HG03064 (cell line): ENCODE measurements around the gene YWHAE.
"Not testable (repeated sequence)": the region's sequence is repeated elsewhere in the genome, so short reads cannot be mapped to it uniquely, and the experiment has no call there.

Experiments
- ATAC-seq: cut with Tn5 transposase; IDR thresholded peaks from one replicate; pipeline ENCODE4 v1.9.1; 2021; ENCODE audit warnings: low read depth; ENCODE audit not compliant: unreplicated experiment

YWHAE gene

GRCh38 chr17:1340371-1340770 lies 59.7 kb downstream of the YWHAE start:
- ATAC-seq, result no peak

- no peak for ATAC-seq
These were observed 68.3 kb downstream of the YWHAE start for GRCh38 chr17:1331708-1332107.

- ATAC-seq, result no peak
These were observed 70.2 kb downstream of the YWHAE start for GRCh38 chr17:1329745-1330343.

GRCh38 chr17:1328437-1328836 lies 71.6 kb downstream of the YWHAE start:
- ATAC-seq, result no peak

- ATAC-seq, result no peak
These were observed 74.3 kb downstream of the YWHAE start for GRCh38 chr17:1325766-1326165.

- no peak for ATAC-seq
These were observed 75.7 kb downstream of the YWHAE start for GRCh38 chr17:1324201-1324771.

GRCh38 chr17:1323336-1323735 lies 76.7 kb downstream of the YWHAE start:
- no peak for ATAC-seq

GRCh38 chr17:1322480-1322879 lies 77.5 kb downstream of the YWHAE start:
- ATAC-seq, result no peak

- ATAC-seq, result no peak
These were observed 78.0 kb downstream of the YWHAE start for GRCh38 chr17:1322014-1322428.

GRCh38 chr17:1315891-1316403 lies 84.1 kb downstream of the YWHAE start:
- ATAC-seq, result no peak

GRCh38 chr17:1315409-1315808 lies 84.6 kb downstream of the YWHAE start:
- no peak for ATAC-seq

- ATAC-seq, result no peak
These were observed 86.6 kb downstream of the YWHAE start for GRCh38 chr17:1313270-1314005.

GRCh38 chr17:1312261-1312870 lies 87.7 kb downstream of the YWHAE start:
- ATAC-seq, result no peak

GRCh38 chr17:1307829-1308228 lies 92.2 kb downstream of the YWHAE start:
- ATAC-seq, result not testable (repeated sequence)

GRCh38 chr17:1304962-1305563 lies 95.0 kb downstream of the YWHAE start:
- ATAC-seq, result no peak

GRCh38 chr17:1304522-1304921 lies 95.5 kb downstream of the YWHAE start:
- ATAC-seq, result no peak

- ATAC-seq, result no peak
These were observed 97.3 kb downstream of the YWHAE start for GRCh38 chr17:1302761-1303160.

GRCh38 chr17:1301546-1301945 lies 98.5 kb downstream of the YWHAE start:
- no peak for ATAC-seq

- no peak for ATAC-seq
These were observed 99.6 kb downstream of the YWHAE start for GRCh38 chr17:1300371-1300905.

GRCh38 chr17:1299552-1300370 lies 100.3 kb downstream of the YWHAE start:
- no peak for ATAC-seq
